Left renal pelvis (tissue), 4 donors: ENCODE measurements around the gene ZNF827. TPM values are rescaled to one million over a fixed set of nuclear protein-coding genes. Genes with fewer than 3 reads are reported as not detected.

Experiments used
- DNase-seq, 4 donors: peaks; one replicate each; pipeline ENCODE4 v3.0.0-alpha.2; 2013; ENCODE audit warnings: low read depth in 4 of 4, low spot score in 3 of 4
- polyA plus RNA-seq, 4 donors: library from polyadenylated mRNA; unstranded; fragments of 120-200 nt; gene quantifications; one replicate each; pipeline ENCODE4 v1.2.1, GENCODE V29; 2013; ENCODE audit not compliant: insufficient read length in 4 of 4

Gene ZNF827
- polyA plus RNA-seq, 4 donors = 13.4 to 39.3 (median 32.5) TPM

- peak; percentile 80 to 85 (median 83) for DNase-seq
These were observed 205.4 kb downstream of the ZNF827 start for GRCh38 chr4:145732895-145733880.

GRCh38 chr4:145732001-145732815 is 206.4 kb downstream of the ZNF827 start:
- DNase-seq = no peak

- DNase-seq = no peak
These were observed 207.6 kb downstream of the ZNF827 start for GRCh38 chr4:145731028-145731427.

DNA sequence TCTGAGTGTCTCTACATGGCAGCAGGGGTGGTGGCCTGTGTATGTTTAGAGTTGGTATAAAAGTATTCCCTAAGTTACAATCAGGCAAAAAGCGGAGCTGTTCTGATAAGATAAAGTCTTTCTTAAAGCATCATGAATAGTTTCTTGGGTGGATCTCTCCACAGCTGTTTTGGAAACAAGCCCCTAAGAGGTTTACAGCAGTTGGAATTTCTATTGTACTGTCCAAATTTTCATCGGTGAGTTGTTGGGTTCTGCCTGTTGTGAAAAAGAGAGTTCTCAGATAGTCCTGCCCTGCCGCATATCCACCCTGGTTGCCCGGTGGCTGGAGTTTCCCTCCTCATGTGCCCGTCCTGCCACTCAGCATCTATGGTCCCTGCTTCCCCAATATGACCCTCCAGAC is 208.6 kb downstream of the ZNF827 start:
- no peak for DNase-seq

- no peak for DNase-seq
These were observed 215.3 kb downstream of the ZNF827 start for GRCh38 chr4:145723336-145723735.

DNA sequence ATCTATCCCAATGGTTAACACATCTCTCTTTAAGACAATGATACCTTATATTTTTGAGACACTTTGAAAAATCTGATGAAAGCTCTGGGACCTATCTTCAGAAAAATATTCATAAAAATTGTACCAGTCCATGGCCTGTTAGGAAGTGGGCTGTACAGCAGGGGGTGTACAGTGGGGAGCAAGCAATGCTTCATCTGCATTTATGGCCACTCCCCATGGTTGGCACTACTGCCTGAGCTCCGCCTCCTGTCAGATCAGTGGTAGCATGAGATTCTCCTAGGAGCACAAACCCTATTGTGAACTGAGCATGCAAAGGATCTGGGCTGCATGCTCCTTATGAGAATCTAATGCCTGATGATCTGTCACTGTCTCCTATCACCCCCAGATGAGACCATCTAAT is 216.1 kb downstream of the ZNF827 start:
- DNase-seq = no peak

GRCh38 chr4:145720656-145721055 is 218.0 kb downstream of the ZNF827 start:
- no peak for DNase-seq

- no peak for DNase-seq
These were observed 218.6 kb downstream of the ZNF827 start for GRCh38 chr4:145719752-145720624.

GRCh38 chr4:145716661-145717200 is 221.9 kb downstream of the ZNF827 start:
- no peak for DNase-seq

GRCh38 chr4:145716200-145716599 is 222.4 kb downstream of the ZNF827 start:
- DNase-seq = no peak

DNA sequence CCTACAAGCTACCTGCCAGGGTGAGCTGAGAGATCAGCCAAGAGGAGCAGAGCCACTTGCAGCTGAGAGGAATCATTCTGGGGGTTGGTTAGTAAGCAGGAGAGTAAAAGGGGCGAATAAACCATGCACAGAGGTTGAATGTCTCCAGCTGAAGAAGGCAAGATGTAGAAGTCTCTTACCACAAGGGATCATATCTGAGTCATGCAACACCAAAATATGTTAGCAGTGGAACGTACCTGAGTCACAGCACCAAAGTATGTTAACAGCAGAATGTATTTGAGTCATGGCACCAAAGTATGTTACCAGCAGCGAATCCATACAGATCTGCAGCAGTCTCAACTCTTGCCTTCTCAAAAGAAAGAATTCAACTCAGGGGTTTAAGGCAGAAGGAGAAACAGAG is 228.8 kb downstream of the ZNF827 start:
- no peak for DNase-seq

- DNase-seq = no peak
These were observed 229.3 kb downstream of the ZNF827 start for GRCh38 chr4:145709336-145709735.

Other genes with a start within 250 kb of the ZNF827 start
- gene LSM6, start 236.9 kb upstream of the ZNF827 start, polyA plus RNA-seq = 10 to 100 TPM; 52.1 to 70.8 (median 67.3) TPM